HG03457 (cell line): ENCODE results near the gene ATP13A2.
A peak's percentile ranks its signal among the peaks of the same experiment; 100 is the strongest.

Experiments
- ATAC-seq: cut with Tn5 transposase; IDR thresholded peaks from one replicate; pipeline ENCODE4 v1.9.1; 2021; ENCODE audit warnings: moderate number of reproducible peaks; ENCODE audit not compliant: unreplicated experiment

ATP13A2 gene

GRCh38 chr1:17011439-17012307 is at the start of gene ATP13A2:
TSS of gene ATP13A2 (minus strand) at chr1:17011928. CDS start at chr1:17011738, 190 bp downstream.
- ATAC-seq = peak; percentile 73

- ATAC-seq = no peak
Measured at GRCh38 chr1:17061486-17061885, 49.8 kb upstream of the ATP13A2 start.

- no peak for ATAC-seq
Measured at GRCh38 chr1:17060306-17060749, 48.6 kb upstream of the ATP13A2 start.

- ATAC-seq = no peak
Measured at GRCh38 chr1:17059391-17060305, 47.9 kb upstream of the ATP13A2 start.

- no peak for ATAC-seq
Measured at GRCh38 chr1:17056551-17056950, 44.8 kb upstream of the ATP13A2 start.

- no peak for ATAC-seq
Measured at GRCh38 chr1:17055801-17056200, 44.1 kb upstream of the ATP13A2 start.

GRCh38 chr1:17053685-17054410 is 42.1 kb upstream of the ATP13A2 start, which contains the start of gene SDHB:
TSS of gene SDHB (minus strand) at chr1:17054032. CDS start at chr1:17054019, 13 bp downstream.
- peak; percentile 93 for ATAC-seq

GRCh38 chr1:17053086-17053684 is 41.5 kb upstream of the ATP13A2 start:
- ATAC-seq = no peak

- no peak for ATAC-seq
Measured at GRCh38 chr1:17052641-17053040, 40.9 kb upstream of the ATP13A2 start.

GRCh38 chr1:17052038-17052437 is 40.3 kb upstream of the ATP13A2 start:
- no peak for ATAC-seq

- no peak for ATAC-seq
Measured at GRCh38 chr1:17047924-17048323, 36.2 kb upstream of the ATP13A2 start.

GRCh38 chr1:17046334-17046657 is 34.6 kb upstream of the ATP13A2 start:
- no peak for ATAC-seq

- no peak for ATAC-seq
Measured at GRCh38 chr1:17045634-17046333, 34.1 kb upstream of the ATP13A2 start.

GRCh38 chr1:17045150-17045549 is 33.4 kb upstream of the ATP13A2 start:
- ATAC-seq = no peak

- ATAC-seq = no peak
Measured at GRCh38 chr1:17043676-17044075, 31.9 kb upstream of the ATP13A2 start.

GRCh38 chr1:17040135-17040534 is 28.4 kb upstream of the ATP13A2 start:
- no peak for ATAC-seq

GRCh38 chr1:17039522-17039921 is 27.8 kb upstream of the ATP13A2 start:
- no peak for ATAC-seq

GRCh38 chr1:17033481-17033880 is 21.8 kb upstream of the ATP13A2 start:
- no peak for ATAC-seq

- ATAC-seq = no peak
Measured at GRCh38 chr1:17032741-17033140, 21.0 kb upstream of the ATP13A2 start.

- no peak for ATAC-seq
Measured at GRCh38 chr1:17031436-17031835, 19.7 kb upstream of the ATP13A2 start.
